Erythroblast (primary cell): Measurements from ENCODE around the gene SUSD2.

Experiments
- GATA1 ChIP-seq: IDR thresholded peaks from 2 replicates; pipeline ENCODE4 v1.6.1; 2011; ENCODE audit warnings: low read depth, mild to moderate bottlenecking, control low read depth, low read length, moderate library complexity
- POLR2A ChIP-seq: IDR thresholded peaks from 2 replicates; pipeline ENCODE4 v1.6.1; 2011; ENCODE audit warnings: mild to moderate bottlenecking, low read length

DNA sequence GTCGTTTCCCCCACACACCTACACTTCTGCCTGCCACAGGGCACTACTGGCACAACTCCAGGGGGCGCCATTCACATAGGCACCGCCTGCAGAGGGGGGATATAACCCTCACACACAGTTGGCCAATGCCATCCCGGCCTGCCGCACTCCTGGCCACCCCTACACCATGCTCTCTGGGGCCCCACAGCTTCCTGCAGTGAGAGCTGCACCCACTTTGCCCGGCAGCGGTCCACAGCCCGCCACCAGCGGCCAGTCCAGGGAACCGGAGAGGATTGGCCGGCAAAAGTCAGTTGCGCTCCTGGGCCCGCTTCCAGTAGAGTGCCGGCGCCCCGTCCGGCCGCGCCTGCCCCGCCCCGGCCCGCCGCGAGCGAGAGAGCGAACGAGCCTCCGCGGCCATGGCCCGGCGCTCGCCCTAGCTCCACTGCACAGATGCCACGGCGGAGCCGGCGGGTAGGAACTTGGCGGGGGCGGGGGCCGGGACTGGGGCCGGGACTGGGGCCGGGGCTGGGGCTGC is 25.6 kb upstream of the SUSD2 start:
- TF ChIP-seq POLR2A = no peak
- TF ChIP-seq GATA1 = no peak
